HG02763 (cell line): ENCODE data around the gene COBL.
"Not testable (repeated sequence)": the region's sequence is repeated elsewhere in the genome, so short reads cannot be mapped to it uniquely, and the experiment has no call there.

ENCODE experiments used
- ATAC-seq: cut with Tn5 transposase; IDR thresholded peaks from one replicate; pipeline ENCODE4 v1.9.1; 2021; ENCODE audit warnings: mild to moderate bottlenecking, moderate library complexity; ENCODE audit not compliant: unreplicated experiment

The COBL gene

GRCh38 chr7:51210766-51211165 is 105.8 kb downstream of the COBL start:
- ATAC-seq = no peak

GRCh38 chr7:51209426-51209825 is 107.2 kb downstream of the COBL start:
- no peak for ATAC-seq

- not testable (repeated sequence) for ATAC-seq
Observed at GRCh38 chr7:51208125-51208524, 108.5 kb downstream of the COBL start.

- ATAC-seq = no peak
Observed at GRCh38 chr7:51198654-51199053, 118.0 kb downstream of the COBL start.

GRCh38 chr7:51190969-51191368 is 125.6 kb downstream of the COBL start:
- ATAC-seq = no peak

GRCh38 chr7:51189777-51190176 is 126.8 kb downstream of the COBL start:
- ATAC-seq = no peak

- ATAC-seq = no peak
Observed at GRCh38 chr7:51188987-51189386, 127.6 kb downstream of the COBL start.

GRCh38 chr7:51187941-51188340 is 128.7 kb downstream of the COBL start:
- ATAC-seq = no peak

GRCh38 chr7:51186531-51186930 is 130.1 kb downstream of the COBL start:
- ATAC-seq = no peak

- ATAC-seq = no peak
Observed at GRCh38 chr7:51182636-51183166, 133.9 kb downstream of the COBL start.

- no peak for ATAC-seq
Observed at GRCh38 chr7:51180092-51180491, 136.5 kb downstream of the COBL start.

GRCh38 chr7:51175992-51176388 is 140.6 kb downstream of the COBL start:
- ATAC-seq = no peak

GRCh38 chr7:51175316-51175991 is 141.2 kb downstream of the COBL start:
- ATAC-seq = no peak

- no peak for ATAC-seq
Observed at GRCh38 chr7:51165337-51165736, 151.3 kb downstream of the COBL start.

GRCh38 chr7:51162724-51163329 is 153.8 kb downstream of the COBL start:
- ATAC-seq = peak; percentile 92

- no peak for ATAC-seq
Observed at GRCh38 chr7:51161937-51162336, 154.7 kb downstream of the COBL start.

- ATAC-seq = peak; percentile 40
Observed at GRCh38 chr7:51160990-51161615, 155.5 kb downstream of the COBL start.

- no peak for ATAC-seq
Observed at GRCh38 chr7:51160411-51160810, 156.2 kb downstream of the COBL start.

GRCh38 chr7:51158742-51159445 is 157.7 kb downstream of the COBL start:
- ATAC-seq = no peak

GRCh38 chr7:51158211-51158610 is 158.4 kb downstream of the COBL start:
- no peak for ATAC-seq

- no peak for ATAC-seq
Observed at GRCh38 chr7:51154201-51154600, 162.4 kb downstream of the COBL start.
